ENCODE measurements around the gene SEPTIN5.
"Not testable (repeated sequence)": the region's sequence is repeated elsewhere in the genome, so short reads cannot be mapped to it uniquely, and the experiment has no call there.

Gene SEPTIN5

GRCh38 chr22:19720999-19721329 lies 6.7 kb downstream of the SEPTIN5 start:
- DNase-seq = no peak

- DNase-seq = no peak
Measured at GRCh38 chr22:19721330-19722177, 7.3 kb downstream of the SEPTIN5 start.

DNA sequence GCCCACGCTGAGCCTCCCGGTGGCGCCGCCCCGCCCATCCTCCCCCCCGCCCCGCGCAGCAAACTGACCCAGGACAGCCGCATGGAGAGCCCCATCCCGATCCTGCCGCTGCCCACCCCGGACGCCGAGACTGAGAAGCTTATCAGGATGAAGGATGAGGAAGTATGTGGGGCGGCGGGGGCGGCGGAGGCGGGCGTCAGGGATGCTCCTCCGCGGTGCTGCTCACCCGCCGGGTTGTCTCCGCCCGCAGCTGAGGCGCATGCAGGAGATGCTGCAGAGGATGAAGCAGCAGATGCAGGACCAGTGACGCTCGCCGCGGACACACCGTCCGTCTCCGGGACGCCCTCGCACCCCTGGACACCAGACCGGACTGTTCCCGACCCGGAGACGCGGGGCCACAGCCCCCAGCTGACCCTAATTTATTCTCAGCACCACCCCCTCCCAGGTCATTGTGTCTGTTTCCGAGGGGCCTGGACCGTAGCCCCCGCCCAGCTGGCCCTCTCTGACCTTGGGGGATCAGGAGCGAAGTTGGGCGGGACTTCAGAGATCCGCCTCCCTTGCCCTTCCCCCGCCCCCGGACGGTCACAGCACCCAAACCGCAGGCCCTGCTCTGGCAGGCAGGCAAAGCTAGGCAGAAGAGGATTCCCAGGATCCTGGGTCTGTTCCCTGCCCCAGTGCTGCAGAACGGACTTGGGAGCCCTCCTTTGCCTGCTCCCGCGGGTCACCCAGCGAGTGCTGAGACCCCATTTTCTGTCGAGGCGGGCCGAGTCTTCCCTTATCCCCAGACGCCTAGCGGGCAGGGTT lies 8.1 kb downstream of the SEPTIN5 start:
- DNase-seq = no peak

DNA sequence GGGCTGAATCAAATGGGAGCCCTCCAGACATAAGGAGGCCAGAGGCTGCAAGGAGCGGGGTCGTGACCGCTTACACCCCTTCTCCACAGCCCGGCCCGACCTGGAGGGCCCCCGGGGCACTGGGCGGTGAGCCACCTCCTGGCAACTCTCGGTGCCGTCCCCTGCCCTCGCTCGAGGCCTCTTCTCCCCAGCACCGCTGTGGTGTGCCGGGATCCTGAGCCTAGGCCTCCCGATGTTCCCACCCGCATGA lies 8.6 kb downstream of the SEPTIN5 start:
- no peak for DNase-seq

DNA sequence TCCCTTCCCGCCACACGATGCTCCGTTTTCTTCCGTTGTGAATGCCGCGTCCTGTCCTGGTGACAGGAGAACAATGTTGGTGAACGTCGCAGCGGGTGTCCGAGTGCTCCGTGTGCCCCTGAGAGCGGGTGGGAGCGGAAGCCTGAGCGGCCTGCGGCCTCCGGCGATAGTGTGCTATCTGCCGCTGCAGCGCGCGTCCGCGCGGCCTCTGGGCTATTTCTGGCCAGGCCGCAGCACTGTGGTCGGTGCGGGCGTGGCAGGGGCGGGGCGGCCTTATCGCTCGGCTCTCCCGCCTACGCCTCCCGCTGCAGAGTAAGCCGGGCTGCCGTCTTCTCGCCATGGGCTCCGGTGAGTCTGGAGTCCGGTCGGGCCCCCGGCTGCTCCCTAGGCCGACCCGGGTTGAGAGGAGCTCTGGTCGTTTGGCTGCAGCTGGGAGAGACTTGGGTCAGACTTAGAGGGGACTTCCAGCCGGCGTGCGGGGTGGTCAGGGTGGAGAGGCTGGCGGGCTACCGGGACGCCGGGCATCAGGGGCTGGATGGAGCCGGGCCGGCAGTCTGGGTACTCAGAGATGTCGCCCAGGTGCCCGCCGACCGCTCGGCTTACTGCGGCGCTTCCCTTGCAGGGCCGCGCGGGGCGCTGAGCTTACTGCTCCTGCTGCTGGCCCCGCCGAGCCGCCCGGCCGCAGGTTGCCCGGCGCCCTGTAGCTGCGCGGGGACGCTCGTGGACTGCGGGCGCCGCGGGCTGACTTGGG lies 9.1 kb downstream of the SEPTIN5 start, which contains the start of gene GP1BB:
TSS of gene GP1BB (plus strand) at position 308 of the 751 bp plus-strand sequence. CDS start at position 339, 31 bp downstream.
- no peak for DNase-seq

- DNase-seq = no peak
Measured at GRCh38 chr22:19723983-19724827, 9.9 kb downstream of the SEPTIN5 start.

GRCh38 chr22:19724927-19725661 lies 10.8 kb downstream of the SEPTIN5 start:
- DNase-seq = no peak

DNA sequence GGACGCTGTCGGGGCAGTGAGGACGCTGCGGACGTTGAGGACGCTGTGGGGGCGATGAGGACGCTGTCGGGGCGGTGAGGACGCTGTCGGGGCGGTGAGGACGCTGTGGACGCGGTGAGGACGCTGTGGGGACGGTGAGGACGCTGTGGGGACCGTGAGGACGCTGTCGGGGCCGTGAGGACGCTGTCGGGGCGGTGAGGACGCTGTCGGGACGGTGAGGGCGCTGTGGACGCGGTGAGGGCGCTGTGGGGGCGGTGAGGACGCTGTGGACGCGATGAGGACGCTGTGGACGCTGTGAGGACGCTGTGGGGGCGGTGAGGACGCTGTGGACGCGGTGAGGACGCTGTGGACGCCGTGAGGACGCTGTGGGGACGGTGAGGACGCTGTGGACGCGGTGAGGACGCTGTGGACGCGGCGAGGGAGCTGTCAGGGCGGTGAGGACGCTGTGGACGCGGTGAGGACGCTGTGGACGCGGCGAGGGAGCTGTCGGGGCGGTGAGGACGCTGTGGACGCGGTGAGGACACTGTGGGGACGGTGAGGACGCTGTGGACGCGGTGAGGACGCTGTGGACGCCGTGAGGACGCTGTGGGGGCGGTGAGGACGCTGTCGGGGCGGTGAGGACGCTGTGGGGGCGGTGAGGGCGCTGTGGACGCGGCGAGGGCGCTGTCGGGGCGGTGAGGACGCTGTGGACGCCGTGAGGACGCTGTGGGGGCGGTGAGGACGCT lies 11.9 kb downstream of the SEPTIN5 start:
- not testable (repeated sequence) for DNase-seq

DNA sequence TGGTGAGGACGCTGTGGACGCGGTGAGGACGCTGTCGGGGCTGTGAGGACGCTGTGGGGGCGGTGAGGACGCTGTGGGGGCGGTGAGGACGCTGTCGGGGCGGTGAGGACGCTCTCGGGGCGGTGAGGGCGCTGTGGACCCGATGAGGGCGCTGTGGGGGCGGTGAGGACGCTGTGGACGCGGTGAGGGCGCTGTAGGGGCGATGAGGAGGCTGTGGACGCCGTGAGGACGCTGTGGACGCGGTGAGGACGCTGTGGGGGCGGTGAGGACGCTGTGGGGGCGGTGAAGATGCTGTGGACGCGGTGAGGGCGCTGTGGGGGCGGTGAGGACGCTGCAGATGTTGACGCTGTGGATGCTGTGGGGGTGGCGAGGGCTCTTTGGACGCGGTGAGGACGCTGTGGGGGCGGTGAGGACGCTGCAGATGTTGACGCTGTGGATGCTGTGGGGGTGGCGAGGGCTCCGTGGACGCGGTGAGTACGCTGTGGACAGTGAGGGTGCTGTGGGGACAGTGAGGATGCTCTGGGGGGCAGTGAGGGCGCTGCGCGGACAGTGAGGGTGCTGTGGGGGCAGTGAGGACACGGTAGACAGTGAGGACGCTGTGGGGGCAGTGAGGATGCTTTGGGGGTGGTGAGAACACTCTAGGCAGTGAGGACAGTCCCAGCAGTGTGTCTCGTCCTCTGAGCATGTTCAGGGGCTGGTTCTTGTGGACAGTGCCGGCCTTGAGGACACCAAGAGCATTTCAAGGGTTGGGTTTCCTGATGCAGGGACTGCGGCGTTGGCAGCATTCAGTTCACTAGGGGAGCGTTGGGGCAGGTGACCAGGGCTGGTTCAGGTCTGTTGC lies 13.2 kb downstream of the SEPTIN5 start:
- no peak for DNase-seq

GRCh38 chr22:19728271-19728670 lies 14.0 kb downstream of the SEPTIN5 start:
- DNase-seq = no peak

DNA sequence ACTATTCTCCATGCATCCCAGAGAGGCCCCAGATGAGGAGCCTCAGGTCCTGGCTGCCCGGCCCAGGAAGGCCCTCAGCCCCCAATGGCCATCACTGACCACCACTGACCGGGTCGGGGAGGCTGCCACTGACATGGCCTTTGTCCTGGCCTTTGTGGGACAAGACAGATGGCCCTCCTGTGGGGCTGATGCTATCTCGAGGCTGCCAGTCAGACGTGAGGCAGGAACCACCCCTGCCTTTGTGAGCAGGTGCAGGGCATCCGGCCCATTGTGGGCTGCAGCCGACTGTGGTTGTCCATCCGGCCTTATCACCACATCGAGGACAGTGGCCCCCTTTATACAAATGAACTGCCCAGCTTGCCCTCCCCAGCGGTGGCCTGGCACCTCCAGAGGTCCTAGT lies 14.5 kb downstream of the SEPTIN5 start:
- no peak for DNase-seq

DNA sequence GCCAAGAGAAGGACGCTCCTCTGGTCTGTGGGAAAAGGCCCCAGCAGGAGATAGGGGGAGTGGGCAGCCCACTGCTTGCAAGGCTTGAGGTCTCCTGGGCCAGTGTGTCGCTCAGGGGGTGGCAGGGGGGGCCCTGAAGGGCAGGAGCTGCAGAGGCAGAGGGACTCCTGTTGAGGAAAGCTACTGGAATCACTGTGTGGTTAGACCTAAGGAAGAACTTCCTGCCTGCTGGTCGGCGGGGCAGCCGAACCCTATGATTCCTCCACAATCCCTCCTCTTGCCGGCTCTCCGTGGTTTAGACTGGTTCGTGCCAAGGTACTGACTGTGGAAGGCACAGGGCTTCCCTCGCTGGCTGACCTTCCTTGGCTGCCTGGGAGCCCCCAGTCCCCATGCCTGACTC lies 15.2 kb downstream of the SEPTIN5 start:
- DNase-seq = no peak

GRCh38 chr22:19730198-19730597 lies 15.9 kb downstream of the SEPTIN5 start:
- DNase-seq = no peak

- DNase-seq = peak; percentile 79
Measured at GRCh38 chr22:19730655-19731360, 16.5 kb downstream of the SEPTIN5 start.

DNA sequence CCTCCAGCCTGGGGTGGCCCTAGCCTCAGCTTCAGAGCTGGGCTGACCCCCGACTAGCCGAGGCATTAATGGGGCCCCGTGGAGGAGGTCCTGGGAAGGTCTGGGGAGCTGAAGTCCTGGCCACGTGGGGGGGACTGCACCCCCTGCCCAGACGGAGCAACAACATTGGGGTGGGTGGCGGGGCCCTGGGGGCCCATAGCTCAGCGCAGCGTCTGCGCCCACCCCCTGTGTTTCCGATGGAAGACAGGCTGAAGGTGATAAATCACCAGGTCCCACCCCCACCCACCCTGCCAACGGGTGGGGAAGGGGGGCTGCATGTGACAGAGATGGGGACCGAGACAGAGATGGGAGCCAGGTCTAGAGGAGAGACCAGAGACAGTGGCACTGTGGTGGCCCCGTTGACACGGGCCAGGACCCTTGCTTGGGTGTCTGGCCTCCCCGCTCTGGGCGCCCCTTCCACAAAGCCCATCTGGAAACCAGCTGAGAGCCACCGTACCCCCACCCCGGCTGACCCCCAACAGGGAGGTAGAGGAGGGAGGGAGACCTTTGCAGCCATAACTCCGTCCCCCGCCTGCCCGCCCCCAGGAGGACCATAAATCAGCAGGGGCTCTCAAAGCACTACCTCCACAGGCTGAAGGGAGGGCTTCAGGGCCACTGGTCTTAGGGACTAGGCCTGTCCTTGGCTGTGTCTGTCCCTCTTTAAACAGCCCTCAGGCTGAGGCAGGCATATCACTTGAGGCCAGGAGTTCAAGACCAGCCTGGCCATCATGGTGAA lies 17.2 kb downstream of the SEPTIN5 start:
- no peak for DNase-seq

- no peak for DNase-seq
Measured at GRCh38 chr22:19732403-19733113, 18.3 kb downstream of the SEPTIN5 start.

GRCh38 chr22:19733755-19734154 lies 19.5 kb downstream of the SEPTIN5 start:
- DNase-seq = no peak

DNA sequence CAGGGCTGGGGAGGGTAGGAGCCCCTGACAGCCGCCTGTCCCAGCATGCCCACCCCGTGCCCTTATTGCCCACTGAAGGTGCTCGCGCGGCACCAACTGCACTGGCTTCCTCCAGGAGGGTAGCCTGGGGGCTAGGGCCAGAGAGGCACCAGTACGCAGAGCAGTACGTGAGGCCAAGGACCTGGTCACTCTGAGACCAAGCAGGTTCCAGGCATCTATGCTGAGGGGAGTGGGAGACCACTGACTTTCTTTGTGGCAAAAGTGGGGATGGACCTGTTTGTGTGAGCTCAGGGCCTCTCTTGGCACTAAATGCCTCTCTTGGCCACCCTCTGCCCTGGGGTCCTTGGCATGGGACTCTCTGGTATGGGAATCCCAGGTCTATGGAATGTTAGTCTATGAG lies 19.9 kb downstream of the SEPTIN5 start:
- DNase-seq = no peak
